Measurements from ENCODE around the gene HEATR1.
A peak's percentile ranks its signal among the peaks of the same experiment; 100 is the strongest.

The HEATR1 gene

DNA sequence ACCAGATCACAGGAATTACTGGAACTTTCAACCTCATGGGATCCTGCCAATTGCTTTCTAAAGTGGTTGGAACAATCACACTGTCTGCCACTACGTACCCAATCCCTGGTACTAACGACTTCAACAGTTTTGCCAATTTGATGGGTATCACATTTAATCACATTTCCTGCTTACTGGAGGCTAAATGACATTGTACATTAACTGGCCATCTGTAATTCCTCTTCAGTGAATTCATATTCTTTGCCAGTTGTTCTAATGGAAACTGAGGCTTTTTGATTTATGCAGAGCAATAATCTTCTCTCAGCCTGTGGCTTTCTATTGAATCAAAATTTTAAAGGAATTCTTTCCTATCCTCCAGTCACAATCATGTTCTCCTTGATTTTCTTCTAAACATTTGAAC, 42.3 kb downstream of the HEATR1 start:
- DNase-seq (no peak), ATAC-seq (no peak)
- no peaks in the 10 kb centered on the region for H3K27me3 Mint-ChIP-seq
- no peak overlapping the region for H3K4me3 Mint-ChIP-seq
- peak overlapping the region in 1 of 2 donors; percentile 5 for H3K27ac Mint-ChIP-seq
- H3K9me3 Mint-ChIP-seq, result no peaks in the 10 kb centered on the region
- peaks cover 9% of the 10 kb centered on the region for H3K4me1 Mint-ChIP-seq

DNA sequence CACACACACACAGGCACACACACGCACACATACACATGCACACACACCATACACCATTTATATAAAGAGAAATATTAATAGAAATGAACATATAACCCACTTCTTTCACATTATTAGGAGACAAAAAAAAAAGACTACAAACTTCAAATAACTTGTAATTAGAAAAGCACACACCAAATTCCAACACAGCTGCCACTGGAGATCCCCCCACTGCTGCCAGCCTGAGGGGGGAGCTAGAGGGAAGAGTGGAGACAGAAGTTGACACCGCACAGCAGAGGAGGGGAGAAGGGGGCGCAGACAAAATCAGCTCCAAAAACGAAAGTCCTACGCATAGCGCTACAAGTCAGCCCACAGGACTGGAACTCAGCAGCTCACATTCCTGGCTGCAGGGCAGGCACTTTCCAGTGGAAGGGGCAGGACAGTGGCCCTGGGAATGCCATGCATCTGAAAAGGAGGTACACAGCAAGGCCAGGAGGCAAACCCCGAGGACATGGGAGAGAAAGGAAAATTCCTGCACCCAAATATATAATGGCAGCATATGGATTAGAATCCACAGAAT, 44.0 kb downstream of the HEATR1 start:
- Mint-ChIP-seq H3K27me3 (no peaks in the 10 kb centered on the region), H3K4me1 (peaks cover 7% of the 10 kb centered on the region), H3K27ac (peak overlapping the region in 1 of 2 donors; percentile 53), H3K9me3 (no peaks in the 10 kb centered on the region), H3K4me3 (no peak overlapping the region)
- DNase-seq (no peak), ATAC-seq (no peak)

- Mint-ChIP-seq H3K4me3 (no peak overlapping the region), H3K27me3 (no peaks in the 10 kb centered on the region), H3K4me1 (no peaks in the 10 kb centered on the region), H3K27ac (peak overlapping the region in 1 of 2 donors; percentile 57), H3K9me3 (no peaks in the 10 kb centered on the region)
- no peak for ATAC-seq
- no peak for DNase-seq
Observed at GRCh38 chr1:236558846-236559245, 45.5 kb downstream of the HEATR1 start.

GRCh38 chr1:236558081-236558480, 46.2 kb downstream of the HEATR1 start:
- ATAC-seq (no peak), DNase-seq (no peak)
- H3K4me3 Mint-ChIP-seq, result no peak overlapping the region
- peak overlapping the region in 1 of 2 donors; percentile 59 for H3K27ac Mint-ChIP-seq
- H3K27me3 Mint-ChIP-seq, result no peaks in the 10 kb centered on the region
- no peaks in the 10 kb centered on the region for H3K9me3 Mint-ChIP-seq
- no peaks in the 10 kb centered on the region for H3K4me1 Mint-ChIP-seq

- no peak for ATAC-seq
- H3K27ac Mint-ChIP-seq, result no peak overlapping the region
- no peaks in the 10 kb centered on the region for H3K9me3 Mint-ChIP-seq
- DNase-seq, result no peak
- H3K4me1 Mint-ChIP-seq, result no peaks in the 10 kb centered on the region
- H3K4me3 Mint-ChIP-seq, result no peak overlapping the region
- no peaks in the 10 kb centered on the region for H3K27me3 Mint-ChIP-seq
Observed at GRCh38 chr1:236556606-236557005, 47.7 kb downstream of the HEATR1 start.

GRCh38 chr1:236553370-236553769, 50.9 kb downstream of the HEATR1 start:
- Mint-ChIP-seq H3K27ac (no peak overlapping the region), H3K27me3 (no peaks in the 10 kb centered on the region), H3K4me3 (no peak overlapping the region), H3K9me3 (no peaks in the 10 kb centered on the region), H3K4me1 (peaks cover 6% of the 10 kb centered on the region)
- DNase-seq (no peak), ATAC-seq (no peak)

GRCh38 chr1:236552901-236553300, 51.4 kb downstream of the HEATR1 start:
- no peak for ATAC-seq
- H3K27ac Mint-ChIP-seq, result no peak overlapping the region
- no peaks in the 10 kb centered on the region for H3K9me3 Mint-ChIP-seq
- no peak for DNase-seq
- H3K4me3 Mint-ChIP-seq, result no peak overlapping the region
- no peaks in the 10 kb centered on the region for H3K27me3 Mint-ChIP-seq
- peaks cover 6% of the 10 kb centered on the region for H3K4me1 Mint-ChIP-seq

DNA sequence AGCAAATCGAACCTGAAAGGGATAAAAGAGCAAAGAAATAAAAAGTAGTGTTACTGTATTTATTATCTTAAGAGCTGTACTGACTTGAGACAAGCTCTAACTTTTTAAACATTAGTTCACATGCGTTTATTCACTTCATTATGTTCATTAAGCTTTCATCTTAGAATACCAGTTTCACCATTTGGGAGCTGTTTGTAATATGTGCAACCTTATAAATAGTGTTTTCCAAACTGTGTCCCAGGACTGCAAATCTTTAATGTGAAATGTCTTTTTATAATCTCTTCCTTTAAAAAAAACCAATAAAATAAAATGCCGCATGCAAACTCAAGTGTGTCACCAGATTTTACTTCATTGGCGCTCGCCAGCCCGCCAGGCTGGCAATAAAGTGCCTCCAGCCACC, 52.2 kb downstream of the HEATR1 start:
- Mint-ChIP-seq H3K4me1 (peaks cover 12% of the 10 kb centered on the region), H3K4me3 (no peak overlapping the region), H3K27me3 (no peaks in the 10 kb centered on the region), H3K9me3 (no peaks in the 10 kb centered on the region), H3K27ac (no peak overlapping the region)
- no peak for DNase-seq
- no peak for ATAC-seq

- Mint-ChIP-seq H3K4me1 (peaks cover 21% of the 10 kb centered on the region), H3K9me3 (no peaks in the 10 kb centered on the region), H3K27me3 (no peaks in the 10 kb centered on the region), H3K4me3 (no peak overlapping the region), H3K27ac (peak overlapping the region; percentile 61 to 73)
- DNase-seq (no peak), ATAC-seq (no peak)
Observed at GRCh38 chr1:236550961-236551851, 53.1 kb downstream of the HEATR1 start.

- no peaks in the 10 kb centered on the region for H3K9me3 Mint-ChIP-seq
Observed at GRCh38 chr1:236548452-236548851, 55.9 kb downstream of the HEATR1 start.

GRCh38 chr1:236545621-236546169, 58.6 kb downstream of the HEATR1 start:
- Mint-ChIP-seq H3K4me1 (peaks cover 37% of the 10 kb centered on the region), H3K27ac (peak overlapping the region; percentile 75 to 92), H3K9me3 (no peaks in the 10 kb centered on the region), H3K4me3 (peak overlapping the region; percentile 1 to 9), H3K27me3 (no peaks in the 10 kb centered on the region)
- DNase-seq (no peak), ATAC-seq (peak; percentile 57)

More at GRCh38 chr1:236548452-236548851, 55.9 kb downstream of the HEATR1 start:
- no peak for DNase-seq
- peak overlapping the region in 1 of 2 donors; percentile 37 for H3K27ac Mint-ChIP-seq
- H3K4me3 Mint-ChIP-seq, result no peak overlapping the region
- ATAC-seq, result no peak
- H3K4me1 Mint-ChIP-seq, result peaks cover 37% of the 10 kb centered on the region
- H3K27me3 Mint-ChIP-seq, result no peaks in the 10 kb centered on the region

DNA sequence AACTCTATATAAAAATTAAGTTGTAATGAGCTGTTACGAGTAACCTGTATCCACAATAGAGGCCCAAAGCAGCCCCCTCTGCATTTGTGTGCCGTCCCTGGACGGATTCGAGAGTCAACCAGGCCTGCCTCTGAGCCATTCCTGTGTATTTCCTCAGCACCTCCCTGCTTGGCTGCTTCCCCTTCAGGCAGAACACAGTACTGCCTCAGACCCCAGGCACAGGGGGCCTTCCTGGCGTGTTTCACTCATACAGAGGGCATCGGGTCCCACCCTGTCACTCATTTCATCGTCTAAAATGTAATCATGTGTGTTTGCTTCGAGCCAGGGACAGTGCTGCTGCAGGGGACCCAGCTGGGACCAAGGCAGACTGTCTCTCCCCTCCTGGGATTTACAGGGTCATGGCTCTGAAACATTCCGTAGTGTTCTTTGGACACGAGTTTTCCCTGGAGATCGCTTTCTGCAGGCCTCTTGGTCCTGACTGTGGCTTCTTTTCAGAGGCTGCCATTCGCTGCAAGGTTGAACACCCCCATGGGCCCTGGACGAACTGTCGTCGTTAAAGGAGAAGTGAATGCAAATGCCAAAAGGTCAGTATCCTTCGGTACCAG, 61.1 kb downstream of the HEATR1 start:
- H3K4me1 Mint-ChIP-seq, result peaks cover 31% of the 10 kb centered on the region
- H3K27ac Mint-ChIP-seq, result peak overlapping the region in 1 of 2 donors; percentile 49
- no peak overlapping the region for H3K4me3 Mint-ChIP-seq
- H3K27me3 Mint-ChIP-seq, result no peaks in the 10 kb centered on the region
- no peaks in the 10 kb centered on the region for H3K9me3 Mint-ChIP-seq
- peak; percentile 38 for ATAC-seq
- DNase-seq, result no peak

DNA sequence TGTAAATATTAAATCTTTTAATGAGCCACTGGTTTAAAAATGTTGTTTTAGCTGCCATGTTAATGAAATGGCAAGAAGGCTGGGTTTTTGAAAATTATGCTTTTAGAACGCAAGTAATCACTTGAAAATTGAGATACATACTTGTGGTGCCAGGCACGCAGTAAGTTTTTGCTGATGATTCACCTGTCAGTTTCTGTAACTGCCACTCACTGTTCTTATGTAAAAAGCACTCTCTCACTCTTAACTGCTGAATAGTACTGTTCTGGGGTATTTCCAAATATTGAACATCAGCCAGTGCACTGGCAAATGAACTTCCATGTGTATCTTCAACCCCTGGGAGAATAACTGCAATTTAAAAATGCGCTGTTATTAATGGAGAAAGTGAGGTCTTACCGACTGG, 62.6 kb downstream of the HEATR1 start:
- no peak overlapping the region for H3K27ac Mint-ChIP-seq
- H3K9me3 Mint-ChIP-seq, result no peaks in the 10 kb centered on the region
- DNase-seq (no peak), ATAC-seq (no peak)
- H3K4me1 Mint-ChIP-seq, result peaks cover 22% of the 10 kb centered on the region
- no peaks in the 10 kb centered on the region for H3K27me3 Mint-ChIP-seq
- H3K4me3 Mint-ChIP-seq, result no peak overlapping the region

DNA sequence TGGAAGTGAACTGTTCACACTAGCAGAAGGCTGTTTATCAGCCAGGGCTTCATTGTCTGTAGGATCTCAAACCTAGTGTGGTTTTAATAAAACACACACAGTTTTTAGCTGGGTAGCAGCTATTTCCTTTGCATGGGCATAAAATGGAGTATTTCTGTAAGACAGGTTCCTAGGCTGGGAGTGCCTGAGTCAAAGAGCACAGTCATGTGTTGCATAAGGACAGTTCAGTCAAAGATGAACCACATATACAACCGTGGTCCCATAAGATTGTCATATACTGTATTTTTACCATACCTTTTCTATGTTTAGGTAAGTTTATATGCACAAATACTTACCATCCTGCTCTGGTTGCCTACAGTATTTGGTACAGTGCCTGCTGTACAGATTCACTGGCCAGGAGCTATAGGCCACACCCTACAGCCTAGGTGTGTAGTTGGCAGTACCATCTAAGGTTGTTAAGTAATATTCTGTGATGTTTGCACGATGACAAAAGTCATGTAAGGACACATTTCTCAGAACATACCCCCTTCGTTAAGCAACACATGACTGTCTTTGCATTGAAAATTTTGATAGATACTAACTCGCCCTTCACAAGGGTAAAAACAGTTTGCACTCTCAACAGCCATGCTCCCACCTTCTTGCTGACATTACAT, 63.4 kb downstream of the HEATR1 start:
- Mint-ChIP-seq H3K4me3 (no peak overlapping the region), H3K4me1 (peaks cover 14% of the 10 kb centered on the region), H3K9me3 (no peaks in the 10 kb centered on the region), H3K27ac (no peak overlapping the region), H3K27me3 (no peaks in the 10 kb centered on the region)
- no peak for ATAC-seq
- no peak for DNase-seq

GRCh38 chr1:236536540-236536939, 67.8 kb downstream of the HEATR1 start:
- peak overlapping the region in 1 of 2 donors; percentile 33 for H3K27ac Mint-ChIP-seq

More at GRCh38 chr1:236536540-236536939, 67.8 kb downstream of the HEATR1 start:
- Mint-ChIP-seq H3K9me3 (no peaks in the 10 kb centered on the region), H3K4me3 (no peak overlapping the region), H3K27me3 (no peaks in the 10 kb centered on the region), H3K4me1 (peaks cover 31% of the 10 kb centered on the region)
- no peak for DNase-seq
- ATAC-seq, result no peak

All from stimulated activated naive CD8-positive, alpha-beta T cell treated with anti-CD3 and anti-CD28 coated beads, Interleukin-15, amount 100 ng/mL, for 72 hours (primary cell).